ENCODE data around the gene SCAMP4.
A peak's percentile ranks its signal among the peaks of the same experiment; 100 is the strongest.
"Not testable (repeated sequence)": the region's sequence is repeated elsewhere in the genome, so short reads cannot be mapped to it uniquely, and the experiment has no call there.

SCAMP4 gene

DNA sequence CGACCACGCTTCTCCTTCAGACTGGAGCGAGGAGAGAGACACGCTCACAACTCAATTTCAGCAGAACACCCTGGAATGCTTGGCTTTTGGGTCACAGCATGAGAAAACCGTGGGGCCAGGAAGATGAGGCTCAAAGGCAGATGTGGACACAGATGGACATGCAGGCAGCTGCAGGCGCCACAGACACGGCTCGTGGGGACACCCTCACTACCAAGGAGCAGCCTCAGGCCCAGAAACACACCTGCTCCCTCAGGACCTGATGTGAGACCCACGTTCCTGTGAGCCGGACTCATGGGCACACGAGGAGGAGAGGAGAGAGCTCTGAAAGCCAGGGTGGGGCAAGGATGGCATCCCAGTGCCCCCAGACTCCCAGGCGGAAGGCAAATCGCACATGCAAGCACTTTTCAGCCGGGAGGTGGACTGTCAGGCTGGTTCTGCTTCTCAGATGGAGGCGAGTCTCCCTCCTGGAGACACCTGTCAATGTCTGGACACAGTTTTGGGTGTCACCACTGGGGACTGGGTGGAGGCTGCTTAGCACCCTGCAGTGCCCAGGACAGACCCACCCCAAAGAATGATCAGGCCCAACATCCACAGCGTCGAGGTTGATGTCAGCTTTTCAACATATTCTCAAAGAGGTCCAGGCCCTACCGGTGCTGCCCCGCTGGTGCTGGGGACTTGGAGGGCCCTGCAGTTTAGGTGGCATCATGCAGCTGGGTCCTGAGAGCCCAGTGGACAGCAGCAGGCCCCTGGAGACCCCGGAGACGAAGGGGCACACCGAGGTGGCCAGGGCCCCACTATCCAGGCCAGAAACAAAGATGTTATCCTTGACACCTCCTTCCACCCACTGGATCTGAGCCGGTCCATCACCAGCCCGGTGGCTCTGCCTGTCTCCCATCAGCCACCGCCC lies 22.2 kb upstream of the SCAMP4 start:
- no peak for DNase-seq (ENCODE audit: low read depth)

DNA sequence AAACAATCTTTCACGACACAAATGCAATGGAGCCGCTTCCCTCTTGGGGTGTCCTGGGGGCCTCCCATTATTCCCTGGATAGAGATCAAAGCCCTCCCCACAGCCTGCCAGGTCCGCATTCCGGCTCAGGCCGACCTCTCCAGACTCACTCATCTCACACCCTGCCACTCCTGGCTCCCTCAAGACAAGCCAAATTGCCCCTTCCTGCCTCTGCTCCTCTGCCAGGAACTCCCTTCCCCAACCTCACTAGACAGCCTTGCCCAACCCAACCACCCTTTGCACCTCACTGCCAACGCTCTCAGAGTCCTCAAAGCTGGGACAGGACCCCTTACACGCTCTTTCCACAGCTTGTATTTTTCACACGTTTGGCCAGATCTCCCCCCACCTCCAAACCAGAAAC lies 21.4 kb upstream of the SCAMP4 start:
- no peak for DNase-seq (ENCODE audit: low read depth)

DNA sequence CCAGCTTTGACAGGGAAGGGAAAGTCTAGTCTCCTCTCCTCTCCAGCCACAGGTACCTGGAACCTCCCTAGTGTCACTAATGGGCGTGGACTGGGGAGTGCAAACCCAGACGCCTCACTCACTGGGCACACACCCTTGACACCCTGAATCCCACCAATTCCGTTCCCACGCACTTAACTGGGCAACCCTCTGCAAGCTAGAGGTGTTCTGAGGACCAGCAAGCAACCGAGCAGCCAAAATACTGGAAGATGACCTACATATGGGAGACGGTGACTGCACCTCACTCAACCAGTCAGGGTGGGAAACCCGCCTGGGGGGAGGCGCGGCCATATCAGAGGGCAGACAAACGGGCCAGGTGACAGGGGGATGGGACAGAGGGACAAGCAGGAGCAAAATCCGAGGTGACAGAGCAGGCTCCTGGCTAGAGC lies 20.9 kb upstream of the SCAMP4 start:
- DNase-seq (ENCODE audit: low read depth) = no peak

DNA sequence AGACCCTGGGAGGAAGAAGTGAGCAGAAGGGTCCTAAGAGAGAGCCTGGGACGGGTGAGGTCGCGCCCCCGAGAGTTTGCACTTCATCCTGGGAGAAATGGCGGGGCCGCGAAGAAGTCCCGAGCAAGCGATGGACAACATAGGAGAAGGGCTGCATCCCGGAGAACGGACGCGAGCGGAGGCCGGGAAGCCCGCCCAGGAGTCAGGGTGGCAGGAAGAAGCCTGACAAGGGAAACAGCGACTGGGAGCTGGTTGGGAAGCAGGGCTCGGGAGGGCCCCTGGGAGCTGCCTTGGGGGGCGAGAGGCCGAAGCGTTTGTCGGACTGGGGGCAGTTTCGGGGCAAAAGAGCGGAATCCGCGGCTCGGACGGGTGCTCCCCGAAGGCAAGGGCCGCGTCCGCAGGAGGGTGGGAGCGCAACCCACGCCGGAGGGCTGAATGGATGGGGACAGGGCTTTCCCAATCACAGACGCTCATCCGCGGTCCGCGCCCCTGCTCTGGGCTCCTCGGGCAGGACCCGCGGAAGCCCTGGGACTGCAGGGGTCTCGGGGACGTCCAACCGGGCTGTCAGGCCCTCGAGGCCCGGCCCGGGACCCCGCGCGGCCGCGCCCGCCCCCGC lies 20.4 kb upstream of the SCAMP4 start:
- no peak for DNase-seq (ENCODE audit: low read depth)

DNA sequence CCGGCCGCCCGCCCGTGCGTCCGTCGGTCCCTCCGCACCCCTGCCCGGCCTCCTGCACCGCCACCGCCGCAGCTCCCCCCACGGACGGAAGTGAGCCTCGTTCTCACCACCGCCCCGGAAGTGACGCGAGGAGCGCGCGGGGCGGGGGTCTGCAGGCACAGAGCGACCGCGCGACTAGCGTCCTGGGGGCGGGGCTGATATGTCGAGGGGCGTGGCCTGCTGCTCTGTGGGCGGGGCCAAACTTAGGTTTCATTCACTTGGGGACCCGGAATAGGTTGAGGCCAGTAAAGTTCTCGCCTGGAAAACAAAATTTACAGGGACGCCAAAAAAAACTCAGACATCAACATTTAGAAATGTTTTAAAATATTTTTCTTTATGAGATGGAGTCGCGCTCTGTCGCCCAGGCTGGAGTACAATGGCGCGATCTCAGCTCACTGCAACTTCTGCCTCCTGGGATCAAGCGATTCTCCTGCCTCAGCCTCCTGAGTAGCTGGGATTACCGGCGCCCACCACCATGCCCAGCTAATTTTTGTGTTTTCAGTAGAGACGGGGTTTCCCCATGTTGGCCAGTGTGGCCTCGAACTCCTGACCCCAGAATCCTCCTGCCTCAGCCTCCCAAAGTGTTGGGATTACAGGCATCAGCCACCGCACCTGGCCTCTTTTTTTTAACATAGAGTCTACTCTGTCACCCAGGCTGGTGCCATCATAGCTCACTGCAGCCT lies 19.6 kb upstream of the SCAMP4 start, which contains the start of gene ABHD17A:
TSS of gene ABHD17A (minus strand) at position 99 of the 722 bp plus-strand sequence. CDS start 3,930 bp downstream, outside the sequence.
- DNase-seq (ENCODE audit: low read depth) = peak; percentile 93

DNA sequence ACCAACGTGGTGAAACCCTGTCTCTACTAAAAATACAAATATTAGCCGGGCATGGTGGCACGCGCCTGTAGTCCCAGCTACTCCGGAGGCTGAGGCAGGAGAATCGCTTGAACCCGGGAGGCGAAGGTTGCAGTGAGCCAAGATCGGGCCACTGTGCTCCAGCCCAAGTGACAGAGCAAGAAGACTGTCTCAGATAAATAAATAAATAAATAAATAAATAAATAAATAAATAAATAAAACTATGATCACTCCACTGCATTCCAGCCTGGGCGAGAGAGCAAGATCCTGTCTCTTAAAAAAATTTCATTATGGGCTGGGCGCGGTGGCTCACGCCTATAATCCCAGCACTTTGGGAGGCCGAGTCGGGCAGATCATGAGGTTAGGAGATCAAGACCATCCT lies 18.8 kb upstream of the SCAMP4 start:
- DNase-seq (ENCODE audit: low read depth) = not testable (repeated sequence)

DNA sequence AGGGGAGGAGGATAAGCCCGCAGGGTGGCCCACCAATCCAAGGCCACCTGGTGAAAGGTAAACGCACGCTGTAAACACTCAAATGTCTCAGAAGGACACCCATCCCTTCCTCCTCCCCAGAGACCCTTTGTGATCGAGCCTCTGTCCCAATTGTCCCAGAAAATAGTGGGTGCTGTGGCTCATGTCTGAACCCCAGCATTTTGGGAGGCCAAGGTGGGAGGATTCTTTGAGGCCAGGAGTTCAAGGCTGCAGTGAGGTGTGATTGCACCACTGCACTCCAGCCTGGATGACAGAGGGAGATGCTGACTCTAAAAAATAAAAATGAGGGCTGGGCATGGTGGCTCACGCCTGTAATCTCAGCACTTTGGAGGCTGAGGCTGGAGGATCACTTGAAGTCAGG lies 16.8 kb upstream of the SCAMP4 start:
- no peak for DNase-seq (ENCODE audit: low read depth)

DNA sequence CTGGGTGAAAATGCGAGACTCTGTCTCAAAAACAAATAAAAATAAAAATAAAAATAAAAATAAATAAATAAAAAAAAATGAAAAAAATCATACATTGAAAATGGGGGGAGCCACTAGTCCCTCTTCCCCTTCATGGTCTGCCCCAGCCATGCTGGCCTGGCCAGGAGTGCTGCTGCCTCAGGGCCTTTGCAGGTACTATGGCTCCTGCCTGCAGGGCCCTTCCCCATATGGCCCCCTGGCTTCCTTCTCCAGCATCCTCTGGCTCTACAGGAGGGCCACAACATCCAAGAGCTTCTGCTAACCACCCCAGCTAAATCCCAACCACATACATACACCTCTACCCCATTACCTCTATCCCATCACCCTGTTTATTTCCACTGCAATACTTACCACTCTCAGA lies 15.3 kb upstream of the SCAMP4 start:
- no peak for DNase-seq (ENCODE audit: low read depth)

DNA sequence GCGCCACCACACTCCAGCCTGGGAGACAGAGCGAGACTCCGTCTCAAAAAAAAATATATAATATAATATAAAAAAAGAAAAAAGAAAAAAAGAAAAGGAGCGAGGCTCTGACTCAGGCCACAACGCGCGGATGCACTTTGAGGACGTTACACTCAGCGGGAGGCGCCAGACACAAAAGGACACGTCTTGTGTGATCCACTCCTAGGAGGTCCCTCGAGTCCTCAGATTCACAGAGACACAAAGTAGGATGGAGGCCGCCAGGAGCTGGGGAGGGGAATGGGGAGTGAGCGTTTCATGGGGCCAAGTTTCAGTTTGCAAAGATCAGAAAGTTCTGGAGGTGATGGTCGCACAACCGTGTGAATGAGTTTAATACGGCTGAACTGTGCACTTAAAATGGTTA lies 11.4 kb upstream of the SCAMP4 start:
- no peak for DNase-seq (ENCODE audit: low read depth)

DNA sequence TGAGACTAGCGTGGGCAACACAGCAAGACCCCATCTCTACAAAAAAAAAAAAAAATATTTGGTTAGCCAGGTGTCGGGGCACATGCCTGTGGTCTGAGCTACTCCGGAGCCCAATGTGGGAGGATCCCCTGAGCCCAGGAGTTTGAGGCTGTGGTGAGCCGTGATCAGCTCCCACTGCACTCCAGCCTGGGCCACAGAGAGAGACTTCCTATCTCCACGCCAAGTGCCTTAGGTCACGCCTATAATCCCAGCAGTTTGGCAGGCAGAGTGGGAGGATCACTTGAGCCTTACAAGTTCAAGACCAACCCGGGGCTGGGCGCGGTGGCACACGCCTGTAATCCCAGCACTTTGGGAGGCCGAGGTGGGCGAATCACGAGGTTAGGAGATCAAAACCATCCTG lies 8.7 kb upstream of the SCAMP4 start:
- DNase-seq (ENCODE audit: low read depth) = no peak

DNA sequence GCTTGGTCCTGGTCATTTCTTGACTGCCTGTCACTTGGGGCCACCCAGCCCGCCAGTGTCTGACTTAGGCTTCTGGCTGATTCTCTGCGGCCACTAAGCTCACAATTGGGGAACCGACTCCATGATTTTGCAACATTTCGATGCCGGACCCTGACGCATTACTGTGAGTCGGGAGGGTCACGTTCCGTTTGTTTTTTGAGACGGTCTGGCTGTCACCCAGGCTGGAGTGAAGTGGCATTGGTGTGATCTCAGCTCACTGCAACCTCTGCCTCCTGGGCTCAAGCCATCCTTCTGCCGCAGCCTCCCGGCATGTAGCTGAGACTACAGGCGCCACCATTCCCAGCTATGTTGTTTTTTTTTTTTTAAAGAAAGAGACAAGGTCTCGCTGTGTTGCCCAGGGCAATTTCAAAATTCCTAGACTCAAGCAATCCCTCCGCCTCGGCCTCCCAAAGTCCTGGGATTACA lies 3.2 kb upstream of the SCAMP4 start:
- DNase-seq (ENCODE audit: low read depth) = no peak

DNA sequence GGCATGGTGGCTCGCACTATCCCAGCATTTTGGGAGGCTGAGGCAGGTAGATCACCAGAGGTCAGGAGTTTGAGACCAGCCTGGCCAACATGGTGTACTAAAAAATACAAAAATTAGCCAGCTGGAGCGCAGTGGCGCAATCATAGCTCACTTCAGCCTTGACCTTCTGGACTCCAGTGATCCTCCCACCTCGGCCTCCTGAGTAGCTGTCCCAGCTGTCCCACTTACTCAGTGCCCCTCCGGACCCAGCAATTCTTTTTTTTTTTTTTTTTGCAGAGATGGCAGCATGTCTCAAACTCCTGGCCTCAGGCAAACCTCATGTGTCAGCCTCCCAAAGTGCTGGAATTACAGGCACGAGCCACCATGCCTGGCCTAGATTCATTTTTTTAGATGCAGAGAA lies 2.3 kb upstream of the SCAMP4 start:
- DNase-seq (ENCODE audit: low read depth) = no peak

DNA sequence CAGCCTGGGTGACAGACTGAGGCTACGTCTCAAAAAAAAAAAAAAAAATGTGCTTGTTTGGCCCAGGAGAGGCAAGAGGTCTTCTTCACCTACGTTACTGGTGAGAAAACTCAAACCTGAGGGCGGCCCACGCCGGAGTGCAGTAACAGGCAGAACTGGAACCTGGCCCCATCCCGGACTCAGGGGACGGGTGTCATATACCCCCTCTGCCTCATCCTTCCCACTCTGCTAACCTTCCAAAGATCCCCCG lies 414 bp upstream of the SCAMP4 start:
- DNase-seq (ENCODE audit: low read depth) = no peak

DNA sequence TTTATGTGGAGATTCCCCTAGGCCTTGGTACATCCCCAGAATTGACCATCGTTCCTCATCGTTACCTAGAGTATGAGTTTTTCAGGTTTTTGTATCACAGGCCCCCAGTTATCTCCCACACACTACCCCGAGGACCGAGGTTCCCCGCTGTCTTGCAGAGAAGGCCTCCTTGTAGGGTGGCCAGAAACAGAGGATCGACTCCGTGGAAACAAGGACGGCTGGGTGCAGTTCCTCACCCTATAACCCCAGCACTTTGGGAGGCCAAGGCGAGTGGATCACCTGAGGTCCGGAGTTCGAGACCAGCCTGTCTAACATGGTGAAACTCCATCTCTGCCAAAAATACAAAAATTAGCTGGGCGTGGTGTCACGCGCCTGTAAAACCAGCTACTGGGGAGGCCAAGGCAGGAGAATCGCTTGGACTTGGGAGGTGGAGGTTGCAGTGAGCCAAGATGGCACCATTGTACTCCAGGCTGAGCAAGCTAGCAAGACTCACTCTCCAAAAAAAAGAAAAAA lies 720 bp downstream of the SCAMP4 start:
- DNase-seq (ENCODE audit: low read depth) = no peak

DNA sequence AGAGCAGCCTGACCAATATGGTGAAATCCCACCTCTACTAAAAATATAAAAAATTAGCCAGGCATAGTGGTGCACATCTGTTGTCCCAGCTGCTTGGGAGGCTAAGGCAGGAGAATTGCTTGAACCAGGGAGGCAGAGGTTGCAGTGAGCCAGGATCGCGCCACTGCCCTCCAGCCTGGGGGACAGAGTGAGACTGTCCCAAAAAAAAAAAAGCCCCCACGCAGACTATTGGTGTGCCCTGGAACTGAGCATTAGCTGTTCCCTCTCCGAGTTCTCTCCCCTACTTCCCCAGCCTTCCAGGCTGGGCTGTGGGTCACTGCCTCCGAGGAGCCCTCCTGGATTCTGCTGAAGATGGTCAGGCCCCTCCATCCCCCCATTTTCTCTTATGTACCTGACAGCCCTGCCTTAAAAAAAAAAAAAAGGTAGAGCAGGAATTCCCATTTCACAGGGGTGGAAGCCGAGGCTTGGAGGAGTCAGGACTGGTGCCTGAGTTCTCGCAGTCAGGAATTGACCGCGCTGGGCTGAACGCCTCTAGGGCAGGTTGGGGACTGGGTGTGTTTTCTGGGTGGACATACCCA lies 1.9 kb downstream of the SCAMP4 start:
- no peak for DNase-seq (ENCODE audit: low read depth)

DNA sequence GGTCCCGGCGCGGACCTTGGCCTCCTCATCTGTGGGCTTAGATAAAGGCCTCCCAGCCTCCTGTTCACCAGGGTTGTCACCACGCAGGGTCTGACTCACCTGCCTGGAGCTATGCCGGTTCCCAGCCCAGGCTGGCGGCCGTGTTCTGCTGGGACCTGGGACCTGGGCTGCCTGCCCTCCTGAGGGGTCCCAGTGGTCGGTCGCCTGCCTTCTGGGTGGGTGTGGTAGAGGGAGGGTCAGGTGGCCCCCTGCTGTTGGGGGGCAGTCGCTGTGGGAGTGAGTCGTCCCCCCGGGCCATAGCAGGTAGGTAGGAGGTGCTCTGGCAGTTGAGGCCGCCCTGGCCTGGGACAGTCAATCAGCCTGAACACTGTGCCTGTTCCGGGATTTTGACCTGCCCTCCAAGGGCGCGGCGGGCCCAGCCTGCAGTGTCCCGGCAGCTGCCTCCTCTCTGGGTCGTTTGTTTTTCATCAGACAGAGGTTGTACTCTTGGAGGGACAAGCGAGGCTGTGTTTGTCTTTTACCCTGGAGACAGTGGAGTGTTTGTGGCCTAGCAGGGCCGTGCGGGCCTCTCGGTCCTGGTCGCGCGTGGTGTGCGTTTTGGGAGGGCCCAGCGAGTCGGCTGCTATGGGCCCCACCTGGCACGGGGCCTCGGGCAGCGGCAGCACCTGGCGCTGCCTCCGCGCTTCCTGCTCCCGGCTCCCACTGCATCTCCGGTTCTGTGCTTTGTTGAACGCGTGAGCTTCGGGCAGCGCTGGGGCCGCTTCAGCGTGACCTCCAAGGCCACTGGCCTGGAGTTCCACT lies 2.6 kb downstream of the SCAMP4 start:
- DNase-seq (ENCODE audit: low read depth) = no peak

DNA sequence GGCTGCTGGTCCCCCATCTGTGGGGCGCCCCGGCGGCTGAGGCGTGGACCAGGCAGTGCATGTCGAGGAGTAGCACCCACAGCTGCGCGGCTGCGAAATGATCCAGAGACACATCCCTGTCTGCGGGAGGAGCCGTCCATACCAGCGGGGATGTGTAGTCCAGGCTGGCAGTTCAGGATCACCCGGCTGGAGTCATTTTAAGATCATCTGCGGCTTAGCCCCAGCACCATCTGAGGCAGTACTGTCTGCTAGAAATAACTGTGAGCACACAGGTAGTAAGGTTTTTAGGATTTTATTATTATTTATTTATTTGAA lies 3.1 kb downstream of the SCAMP4 start:
- no peak for DNase-seq (ENCODE audit: low read depth)

DNA sequence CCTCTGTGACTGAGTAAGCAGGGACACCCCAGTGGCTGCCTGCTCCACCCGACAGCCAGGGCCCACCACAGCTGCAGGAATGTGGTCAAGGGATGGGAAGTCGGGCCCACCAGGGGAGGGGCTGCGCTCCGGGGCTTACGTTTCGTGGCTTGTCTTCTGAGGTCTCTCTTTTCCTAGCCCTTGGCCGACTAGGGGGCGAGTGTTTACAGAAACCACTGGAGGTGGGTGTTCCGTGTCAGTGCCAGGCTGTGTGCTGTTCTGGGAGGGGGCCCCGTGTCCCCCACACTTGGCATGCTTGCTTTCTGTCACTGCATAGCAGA lies 4.5 kb downstream of the SCAMP4 start:
- no peak for DNase-seq (ENCODE audit: low read depth)

DNA sequence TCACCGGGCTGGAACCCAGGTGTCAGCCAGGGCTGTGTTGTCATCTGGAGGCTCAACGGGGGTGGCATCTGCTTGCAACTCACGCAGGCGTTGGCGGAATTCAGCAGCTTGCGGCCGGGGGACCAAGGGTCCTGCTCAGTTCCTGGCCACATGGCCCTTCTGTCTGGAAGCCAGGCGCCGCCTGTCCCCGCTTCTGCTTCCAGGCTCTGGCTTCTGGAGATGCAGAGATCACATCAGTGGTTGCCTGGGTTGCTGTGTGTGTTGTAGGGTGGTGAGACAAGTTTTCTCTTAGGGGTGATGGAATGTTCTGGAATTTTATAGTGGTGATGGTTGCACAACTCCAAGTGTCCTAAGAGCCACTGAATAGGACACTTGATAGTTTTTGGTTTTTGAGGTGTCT lies 5.0 kb downstream of the SCAMP4 start:
- DNase-seq (ENCODE audit: low read depth) = no peak

DNA sequence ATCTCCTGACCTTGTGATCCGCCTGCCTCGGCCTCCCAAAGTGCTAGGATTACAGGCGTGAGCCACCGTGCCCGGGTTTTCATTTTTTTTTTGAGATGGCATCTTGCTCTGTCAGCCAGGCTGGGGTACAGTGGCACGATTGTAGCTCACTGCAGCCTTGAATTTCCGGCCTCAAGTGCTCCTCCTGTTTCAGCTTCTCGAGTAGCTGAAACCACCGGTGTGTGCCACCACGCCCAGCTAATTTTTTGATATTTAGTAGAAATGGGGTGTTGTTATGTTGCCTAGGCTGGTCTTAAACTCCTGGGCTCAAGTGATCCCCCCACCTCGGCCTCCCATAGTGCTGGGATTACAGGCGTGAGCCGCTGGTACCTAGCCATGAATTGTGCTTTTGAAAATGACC lies 5.9 kb downstream of the SCAMP4 start:
- DNase-seq (ENCODE audit: low read depth) = no peak

DNA sequence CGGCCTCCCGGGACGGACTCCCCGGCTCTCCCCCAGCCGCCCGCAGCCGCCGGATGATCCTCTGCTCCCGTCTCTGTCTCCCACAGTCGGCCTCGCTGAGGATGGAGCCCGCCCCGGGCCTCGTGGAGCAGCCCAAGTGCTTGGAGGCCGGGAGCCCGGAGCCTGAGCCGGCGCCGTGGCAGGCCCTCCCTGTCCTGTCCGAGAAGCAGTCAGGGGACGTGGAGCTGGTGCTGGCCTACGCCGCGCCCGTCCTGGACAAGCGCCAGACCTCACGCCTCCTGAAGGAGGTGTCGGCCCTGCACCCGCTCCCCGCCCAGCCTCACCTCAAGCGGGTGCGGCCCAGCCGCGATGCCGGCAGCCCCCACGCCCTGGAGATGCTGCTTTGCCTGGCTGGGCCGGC lies 6.8 kb downstream of the SCAMP4 start:
- DNase-seq (ENCODE audit: low read depth) = no peak

All from stimulated activated CD8-positive, alpha-beta memory T cell treated with anti-CD3 and anti-CD28 coated beads, Interleukin-12 subunit alpha, Interleukin-12 subunit beta, amount 100 ng/mL, for 1 hour (primary cell).